HL-60 (cell line): ENCODE measurements around the gene FAM50B.

Source experiments
- GABPA ChIP-seq: IDR thresholded peaks from 2 replicates; pipeline ENCODE4 v1.6.1; 2012; ENCODE audit warnings: low read depth
- POLR2AphosphoS5 ChIP-seq: IDR thresholded peaks from 2 replicates; pipeline ENCODE4 v1.6.1; 2012; ENCODE audit warnings: low read depth
- TF ChIP-seq, protein P1 (sequence below): IDR thresholded peaks from one replicate; pipeline ENCODE4 v1.5.1; 2011; ENCODE audit warnings: low read length, control low read depth, inconsistent platforms; ENCODE audit not compliant: insufficient read depth
- TF ChIP-seq, protein P2 (sequence below): IDR thresholded peaks from 2 replicates; pipeline ENCODE4 v1.6.1; 2012; ENCODE audit warnings: low read depth; ENCODE audit not compliant: insufficient replicate concordance

GRCh38 chr6:3881711-3882421, 32.7 kb downstream of the FAM50B start:
- TF ChIP-seq GABPA (no peak), POLR2AphosphoS5 (no peak)
- TF ChIP-seq, protein P1, sequence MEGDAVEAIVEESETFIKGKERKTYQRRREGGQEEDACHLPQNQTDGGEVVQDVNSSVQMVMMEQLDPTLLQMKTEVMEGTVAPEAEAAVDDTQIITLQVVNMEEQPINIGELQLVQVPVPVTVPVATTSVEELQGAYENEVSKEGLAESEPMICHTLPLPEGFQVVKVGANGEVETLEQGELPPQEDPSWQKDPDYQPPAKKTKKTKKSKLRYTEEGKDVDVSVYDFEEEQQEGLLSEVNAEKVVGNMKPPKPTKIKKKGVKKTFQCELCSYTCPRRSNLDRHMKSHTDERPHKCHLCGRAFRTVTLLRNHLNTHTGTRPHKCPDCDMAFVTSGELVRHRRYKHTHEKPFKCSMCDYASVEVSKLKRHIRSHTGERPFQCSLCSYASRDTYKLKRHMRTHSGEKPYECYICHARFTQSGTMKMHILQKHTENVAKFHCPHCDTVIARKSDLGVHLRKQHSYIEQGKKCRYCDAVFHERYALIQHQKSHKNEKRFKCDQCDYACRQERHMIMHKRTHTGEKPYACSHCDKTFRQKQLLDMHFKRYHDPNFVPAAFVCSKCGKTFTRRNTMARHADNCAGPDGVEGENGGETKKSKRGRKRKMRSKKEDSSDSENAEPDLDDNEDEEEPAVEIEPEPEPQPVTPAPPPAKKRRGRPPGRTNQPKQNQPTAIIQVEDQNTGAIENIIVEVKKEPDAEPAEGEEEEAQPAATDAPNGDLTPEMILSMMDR = no peak
- TF ChIP-seq, protein P2, sequence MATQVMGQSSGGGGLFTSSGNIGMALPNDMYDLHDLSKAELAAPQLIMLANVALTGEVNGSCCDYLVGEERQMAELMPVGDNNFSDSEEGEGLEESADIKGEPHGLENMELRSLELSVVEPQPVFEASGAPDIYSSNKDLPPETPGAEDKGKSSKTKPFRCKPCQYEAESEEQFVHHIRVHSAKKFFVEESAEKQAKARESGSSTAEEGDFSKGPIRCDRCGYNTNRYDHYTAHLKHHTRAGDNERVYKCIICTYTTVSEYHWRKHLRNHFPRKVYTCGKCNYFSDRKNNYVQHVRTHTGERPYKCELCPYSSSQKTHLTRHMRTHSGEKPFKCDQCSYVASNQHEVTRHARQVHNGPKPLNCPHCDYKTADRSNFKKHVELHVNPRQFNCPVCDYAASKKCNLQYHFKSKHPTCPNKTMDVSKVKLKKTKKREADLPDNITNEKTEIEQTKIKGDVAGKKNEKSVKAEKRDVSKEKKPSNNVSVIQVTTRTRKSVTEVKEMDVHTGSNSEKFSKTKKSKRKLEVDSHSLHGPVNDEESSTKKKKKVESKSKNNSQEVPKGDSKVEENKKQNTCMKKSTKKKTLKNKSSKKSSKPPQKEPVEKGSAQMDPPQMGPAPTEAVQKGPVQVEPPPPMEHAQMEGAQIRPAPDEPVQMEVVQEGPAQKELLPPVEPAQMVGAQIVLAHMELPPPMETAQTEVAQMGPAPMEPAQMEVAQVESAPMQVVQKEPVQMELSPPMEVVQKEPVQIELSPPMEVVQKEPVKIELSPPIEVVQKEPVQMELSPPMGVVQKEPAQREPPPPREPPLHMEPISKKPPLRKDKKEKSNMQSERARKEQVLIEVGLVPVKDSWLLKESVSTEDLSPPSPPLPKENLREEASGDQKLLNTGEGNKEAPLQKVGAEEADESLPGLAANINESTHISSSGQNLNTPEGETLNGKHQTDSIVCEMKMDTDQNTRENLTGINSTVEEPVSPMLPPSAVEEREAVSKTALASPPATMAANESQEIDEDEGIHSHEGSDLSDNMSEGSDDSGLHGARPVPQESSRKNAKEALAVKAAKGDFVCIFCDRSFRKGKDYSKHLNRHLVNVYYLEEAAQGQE = no peak
